ENCODE results near the gene UMPS. TPM values are rescaled to one million over a fixed set of nuclear protein-coding genes. Genes with fewer than 3 reads are reported as not detected.

The UMPS gene
- total and polyA plus RNA-seq, 2 of the 4 experiments (the other 2 are of a cell fraction) = 18.7 to 26.7 TPM

DNA sequence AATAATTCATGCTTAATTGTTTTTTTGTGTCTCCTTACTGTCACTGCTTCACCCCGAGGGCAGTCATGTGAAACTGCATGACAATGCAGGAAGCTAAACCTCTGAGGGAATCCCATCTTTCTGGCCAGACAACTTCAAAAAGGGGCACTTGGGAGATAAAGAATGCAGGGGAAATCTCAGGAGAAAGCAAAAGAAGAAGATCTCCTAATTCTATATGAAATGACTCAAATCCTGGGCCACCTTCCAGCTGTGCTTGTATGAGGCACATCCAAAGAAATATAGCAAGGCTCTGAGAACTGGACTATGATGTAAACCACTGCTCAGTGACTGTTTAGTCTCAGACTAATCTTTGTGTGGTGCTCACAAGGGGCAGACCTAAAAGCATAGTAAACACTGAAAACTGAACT lies 22.6 kb upstream of the UMPS start:
- H3K9me3 ChIP-seq (ENCODE audit: control insufficient read depth, insufficient read depth, low read length) = no peaks in the 10 kb centered on the region
- TF ChIP-seq, protein P1, sequence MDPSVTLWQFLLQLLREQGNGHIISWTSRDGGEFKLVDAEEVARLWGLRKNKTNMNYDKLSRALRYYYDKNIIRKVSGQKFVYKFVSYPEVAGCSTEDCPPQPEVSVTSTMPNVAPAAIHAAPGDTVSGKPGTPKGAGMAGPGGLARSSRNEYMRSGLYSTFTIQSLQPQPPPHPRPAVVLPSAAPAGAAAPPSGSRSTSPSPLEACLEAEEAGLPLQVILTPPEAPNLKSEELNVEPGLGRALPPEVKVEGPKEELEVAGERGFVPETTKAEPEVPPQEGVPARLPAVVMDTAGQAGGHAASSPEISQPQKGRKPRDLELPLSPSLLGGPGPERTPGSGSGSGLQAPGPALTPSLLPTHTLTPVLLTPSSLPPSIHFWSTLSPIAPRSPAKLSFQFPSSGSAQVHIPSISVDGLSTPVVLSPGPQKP (IDR thresholded peaks at IDR 0.05; ENCODE audit: borderline replicate concordance, low read depth, low read length) = no peak
- TF ChIP-seq POLR2A (IDR thresholded peaks at IDR 0.05; ENCODE audit: low read depth, low read length) (no peak), RFX5 (IDR thresholded peaks at IDR 0.05; ENCODE audit: low read depth, low read length) (no peak), FOS (IDR thresholded peaks at IDR 0.05; ENCODE audit: low read depth, low read length) (peak; percentile 49; the same call in 1 of the 2 replicates), CEBPB (IDR thresholded peaks at IDR 0.05; ENCODE audit: low read depth, low read length) (peak; percentile 64)
- H3K56ac ChIP-seq (ENCODE audit: extremely low read depth, insufficient read depth, low read length) = no peak overlapping the region
- H2BK5ac ChIP-seq (ENCODE audit: low read depth, low read length, poor library complexity, severe bottlenecking) = no peak overlapping the region
- H2AK9ac ChIP-seq (replicated peaks; ENCODE audit: low read depth, low read length, poor library complexity) = no peak overlapping the region
- H4K5ac ChIP-seq (ENCODE audit: low read depth, low read length) = no peak overlapping the region
- in situ Hi-C loops (cut with MboI; ENCODE audit: low sequenced_read_pairs) (no loop called here), dilution Hi-C loops (cut with HindIII; ENCODE audit: low sequenced_read_pairs, unreplicated experiment) (no loop called here), intact Hi-C loops (cut with micrococcal nuclease) (no loop called here)
- H2BK120ac ChIP-seq (ENCODE audit: low read depth, low read length) = no peak overlapping the region
- no peak overlapping the region for H4K91ac ChIP-seq (ENCODE audit: insufficient read depth, low read depth, low read length)
- peak overlapping the region; percentile 27; the same call in 1 of the 2 replicates for H3K4ac ChIP-seq (ENCODE audit: low read depth, low read length)
- H2AFZ ChIP-seq (replicated peaks; ENCODE audit: low read length, poor library complexity) = peak overlapping the region; percentile 45
- no peak overlapping the region for H3K27ac ChIP-seq (ENCODE audit: insufficient read depth, low read length)
- H2BK15ac ChIP-seq (ENCODE audit: low read depth, low read length) = no peak overlapping the region
- no CpG with 5 or more reads among the region's 1 CpG for WGBS, 2 experiments (ENCODE audit: extremely low coverage in 2 of 2, insufficient read length in 1 of 2)
- ChIA-PET POLR2A (ENCODE audit: unreplicated experiment) (no interaction called here), CTCF (no interaction called here)
- no peak overlapping the region for H3K18ac ChIP-seq (ENCODE audit: low read depth, low read length)
- DNase-seq (peak; percentile 95), ATAC-seq (ENCODE audit: low read depth) (peak; percentile 99)
- H2BK20ac ChIP-seq (ENCODE audit: low read depth, low read length) = no peak overlapping the region
- H3K4me1 ChIP-seq (ENCODE audit: control insufficient read depth, insufficient read depth, low read length) = peaks cover 2% of the 10 kb centered on the region; the same call in 1 of the 2 replicates
- peak overlapping the region; percentile 68 for H3K4me2 ChIP-seq (ENCODE audit: low read depth, low read length)
- H3K27me3 ChIP-seq (ENCODE audit: control insufficient read depth, insufficient read depth, low read length) = peaks cover 2% of the 10 kb centered on the region
- H3K23ac ChIP-seq (ENCODE audit: low read depth, low read length) = no peak overlapping the region
- no peaks in the 10 kb centered on the region for H3K79me1 ChIP-seq (ENCODE audit: low read depth in 1 of 2, low read length in 2 of 2)
- no peak overlapping the region for H3K4me3 ChIP-seq (ENCODE audit: insufficient read depth, low read depth, low read length)
- BruUV-seq (replicated peaks) = no TSS peak
- no peak overlapping the region for H2AK5ac ChIP-seq (ENCODE audit: low read depth, low read length)
- no peaks in the 10 kb centered on the region for H3K36me3 ChIP-seq (ENCODE audit: control insufficient read depth, insufficient read depth, low read length)
- no peaks in the 10 kb centered on the region for H4K20me1 ChIP-seq (ENCODE audit: insufficient read depth, low read length)
- H4K8ac ChIP-seq (ENCODE audit: low read depth in 2 of 2, low read length in 2 of 2) = no peak overlapping the region
- no peak overlapping the region for H3K9ac ChIP-seq (ENCODE audit: low read depth, low read length)
- H3K14ac ChIP-seq (replicated peaks; ENCODE audit: low read depth, low read length) = no peak overlapping the region
- H3K9me1 ChIP-seq (ENCODE audit: insufficient read depth, low read length) = no peaks in the 10 kb centered on the region
